LNCAP (cell line): ENCODE data around the gene GIGYF1.

ENCODE experiments used
- TF ChIP-seq, protein P1 (sequence below): fragments of 450-650 bp; IDR thresholded peaks from 2 replicates; pipeline ENCODE4 v1.5.1; 2017; ENCODE audit warnings: mild to moderate bottlenecking

GIGYF1 gene

DNA sequence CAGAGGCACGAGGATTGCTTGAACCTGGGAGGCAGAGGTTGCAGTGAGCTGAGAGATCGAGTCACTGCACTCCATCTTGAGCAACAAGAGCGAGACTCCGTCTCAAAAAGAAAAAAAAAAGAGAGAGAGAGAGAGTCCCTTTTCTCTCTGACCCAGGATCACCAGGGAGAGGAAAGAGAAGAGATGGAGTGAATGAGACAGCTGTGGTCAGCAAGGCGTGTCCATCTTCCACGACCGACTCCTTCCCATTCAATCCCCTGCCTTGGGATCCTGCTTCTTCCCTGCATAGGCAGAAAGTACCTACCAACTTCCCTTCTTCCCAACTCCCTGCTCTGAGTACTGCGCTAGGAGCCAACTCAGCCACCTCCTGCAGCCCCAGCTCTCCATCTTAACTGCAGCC lies 34.1 kb upstream of the GIGYF1 start:
- TF ChIP-seq, protein P1, sequence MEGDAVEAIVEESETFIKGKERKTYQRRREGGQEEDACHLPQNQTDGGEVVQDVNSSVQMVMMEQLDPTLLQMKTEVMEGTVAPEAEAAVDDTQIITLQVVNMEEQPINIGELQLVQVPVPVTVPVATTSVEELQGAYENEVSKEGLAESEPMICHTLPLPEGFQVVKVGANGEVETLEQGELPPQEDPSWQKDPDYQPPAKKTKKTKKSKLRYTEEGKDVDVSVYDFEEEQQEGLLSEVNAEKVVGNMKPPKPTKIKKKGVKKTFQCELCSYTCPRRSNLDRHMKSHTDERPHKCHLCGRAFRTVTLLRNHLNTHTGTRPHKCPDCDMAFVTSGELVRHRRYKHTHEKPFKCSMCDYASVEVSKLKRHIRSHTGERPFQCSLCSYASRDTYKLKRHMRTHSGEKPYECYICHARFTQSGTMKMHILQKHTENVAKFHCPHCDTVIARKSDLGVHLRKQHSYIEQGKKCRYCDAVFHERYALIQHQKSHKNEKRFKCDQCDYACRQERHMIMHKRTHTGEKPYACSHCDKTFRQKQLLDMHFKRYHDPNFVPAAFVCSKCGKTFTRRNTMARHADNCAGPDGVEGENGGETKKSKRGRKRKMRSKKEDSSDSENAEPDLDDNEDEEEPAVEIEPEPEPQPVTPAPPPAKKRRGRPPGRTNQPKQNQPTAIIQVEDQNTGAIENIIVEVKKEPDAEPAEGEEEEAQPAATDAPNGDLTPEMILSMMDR = no peak

DNA sequence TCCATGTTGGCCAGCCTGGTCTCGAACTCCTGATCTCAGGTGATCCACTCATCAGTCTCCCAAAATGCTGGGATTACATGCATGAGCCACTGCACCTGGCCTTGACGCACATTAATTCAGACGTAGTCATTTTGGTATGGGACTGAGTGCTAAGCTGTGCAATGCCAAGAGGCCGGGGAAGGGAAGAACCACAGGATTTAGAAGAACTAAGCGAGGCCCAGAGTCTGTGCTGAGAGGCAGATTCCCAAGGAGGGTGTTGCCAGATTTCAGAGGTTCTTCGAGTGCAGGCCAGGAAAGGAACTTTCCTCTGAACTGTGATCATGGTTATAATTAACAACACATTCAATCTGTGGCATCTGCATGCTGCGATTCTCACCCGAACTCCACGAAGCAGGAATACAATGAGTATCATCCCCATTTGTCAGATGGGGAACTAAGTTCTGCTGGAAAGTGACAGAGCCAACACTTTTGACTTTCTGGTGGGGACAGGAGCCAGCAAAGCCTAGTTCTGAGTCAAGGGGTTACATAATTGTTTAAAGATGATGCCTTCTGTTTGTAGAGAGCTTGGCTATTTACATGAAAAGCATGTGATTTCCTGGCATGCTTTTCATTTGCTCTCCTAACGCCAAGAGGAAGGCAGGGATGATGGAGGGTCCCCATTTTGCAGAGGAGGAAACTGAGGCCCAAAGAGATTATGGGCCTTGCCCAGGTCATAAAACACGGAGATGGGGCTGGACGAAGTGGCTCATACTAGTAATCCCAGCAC lies 33.1 kb upstream of the GIGYF1 start:
- TF ChIP-seq, protein P1 = no peak

DNA sequence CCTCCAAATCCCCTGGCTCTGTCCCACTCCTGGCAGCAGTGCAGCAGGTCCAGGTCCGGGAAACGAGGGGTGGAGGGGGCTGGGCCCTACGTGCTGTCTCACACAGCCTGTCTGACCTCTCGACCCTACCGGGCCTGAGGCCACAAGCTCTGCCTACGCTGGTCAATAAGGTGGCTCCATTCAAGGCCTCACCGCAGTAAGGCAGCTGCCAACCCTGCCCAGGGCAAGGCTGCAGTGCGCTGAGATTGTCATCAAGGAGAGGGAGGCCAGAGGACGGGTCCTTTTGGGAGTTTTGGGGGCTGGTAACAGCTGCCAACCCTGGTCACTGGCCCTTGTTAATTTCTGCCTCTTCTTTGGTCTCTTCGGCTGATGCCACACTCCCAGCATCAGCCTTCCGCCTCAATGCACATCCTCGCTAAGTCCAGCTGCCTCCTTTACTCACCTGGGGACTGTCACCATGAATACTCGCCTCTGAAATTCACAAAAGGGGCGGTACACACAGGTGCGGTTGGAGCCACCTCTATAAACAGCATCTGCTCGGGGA lies 29.8 kb upstream of the GIGYF1 start:
- TF ChIP-seq, protein P1 = no peak

DNA sequence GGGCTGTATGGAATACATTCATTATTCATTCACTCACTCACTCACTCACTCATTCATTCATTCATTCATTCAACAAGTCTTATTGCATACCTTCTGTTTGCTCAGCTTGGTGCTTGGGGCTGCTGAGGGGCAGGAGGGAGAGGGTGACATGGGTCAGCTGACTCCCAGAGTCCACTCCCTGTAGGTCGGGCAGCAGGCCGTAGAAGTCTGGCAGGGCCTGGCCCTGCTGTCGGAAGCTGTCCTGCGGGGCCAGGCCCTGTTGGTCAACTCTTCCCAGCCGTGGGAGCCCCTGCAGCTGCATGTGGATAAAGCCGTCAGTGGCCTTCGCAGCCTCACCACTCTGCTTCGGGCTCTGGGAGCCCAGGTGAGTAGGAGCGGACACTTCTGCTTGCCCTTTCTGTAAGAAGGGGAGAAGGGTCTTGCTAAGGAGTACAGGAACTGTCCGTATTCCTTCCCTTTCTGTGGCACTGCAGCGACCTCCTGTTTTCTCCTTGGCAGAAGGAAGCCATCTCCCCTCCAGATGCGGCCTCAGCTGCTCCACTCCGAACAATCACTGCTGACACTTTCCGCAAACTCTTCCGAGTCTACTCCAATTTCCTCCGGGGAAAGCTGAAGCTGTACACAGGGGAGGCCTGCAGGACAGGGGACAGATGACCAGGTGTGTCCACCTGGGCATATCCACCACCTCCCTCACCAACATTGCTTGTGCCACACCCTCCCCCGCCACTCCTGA lies 28.6 kb upstream of the GIGYF1 start:
- TF ChIP-seq, protein P1 = no peak

DNA sequence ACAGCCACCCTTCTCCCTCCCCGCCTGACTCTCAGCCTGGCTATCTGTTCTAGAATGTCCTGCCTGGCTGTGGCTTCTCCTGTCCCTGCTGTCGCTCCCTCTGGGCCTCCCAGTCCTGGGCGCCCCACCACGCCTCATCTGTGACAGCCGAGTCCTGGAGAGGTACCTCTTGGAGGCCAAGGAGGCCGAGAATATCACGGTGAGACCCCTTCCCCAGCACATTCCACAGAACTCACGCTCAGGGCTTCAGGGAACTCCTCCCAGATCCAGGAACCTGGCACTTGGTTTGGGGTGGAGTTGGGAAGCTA lies 27.4 kb upstream of the GIGYF1 start:
- TF ChIP-seq, protein P1 = no peak

DNA sequence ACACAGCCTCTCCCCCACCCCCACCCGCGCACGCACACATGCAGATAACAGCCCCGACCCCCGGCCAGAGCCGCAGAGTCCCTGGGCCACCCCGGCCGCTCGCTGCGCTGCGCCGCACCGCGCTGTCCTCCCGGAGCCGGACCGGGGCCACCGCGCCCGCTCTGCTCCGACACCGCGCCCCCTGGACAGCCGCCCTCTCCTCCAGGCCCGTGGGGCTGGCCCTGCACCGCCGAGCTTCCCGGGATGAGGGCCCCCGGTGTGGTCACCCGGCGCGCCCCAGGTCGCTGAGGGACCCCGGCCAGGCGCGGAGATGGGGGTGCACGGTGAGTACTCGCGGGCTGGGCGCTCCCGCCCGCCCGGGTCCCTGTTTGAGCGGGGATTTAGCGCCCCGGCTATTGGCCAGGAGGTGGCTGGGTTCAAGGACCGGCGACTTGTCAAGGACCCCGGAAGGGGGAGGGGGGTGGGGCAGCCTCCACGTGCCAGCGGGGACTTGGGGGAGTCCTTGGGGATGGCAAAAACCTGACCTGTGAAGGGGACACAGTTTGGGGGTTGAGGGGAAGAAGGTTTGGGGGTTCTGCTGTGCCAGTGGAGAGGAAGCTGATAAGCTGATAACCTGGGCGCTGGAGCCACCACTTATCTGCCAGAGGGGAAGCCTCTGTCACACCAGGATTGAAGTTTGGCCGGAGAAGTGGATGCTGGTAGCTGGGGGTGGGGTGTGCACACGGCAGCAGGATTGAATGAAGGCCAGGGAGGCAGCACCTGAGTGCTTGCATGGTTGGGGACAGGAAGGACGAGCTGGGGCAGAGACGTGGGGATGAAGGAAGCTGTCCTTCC lies 26.8 kb upstream of the GIGYF1 start:
- TF ChIP-seq, protein P1 = no peak

DNA sequence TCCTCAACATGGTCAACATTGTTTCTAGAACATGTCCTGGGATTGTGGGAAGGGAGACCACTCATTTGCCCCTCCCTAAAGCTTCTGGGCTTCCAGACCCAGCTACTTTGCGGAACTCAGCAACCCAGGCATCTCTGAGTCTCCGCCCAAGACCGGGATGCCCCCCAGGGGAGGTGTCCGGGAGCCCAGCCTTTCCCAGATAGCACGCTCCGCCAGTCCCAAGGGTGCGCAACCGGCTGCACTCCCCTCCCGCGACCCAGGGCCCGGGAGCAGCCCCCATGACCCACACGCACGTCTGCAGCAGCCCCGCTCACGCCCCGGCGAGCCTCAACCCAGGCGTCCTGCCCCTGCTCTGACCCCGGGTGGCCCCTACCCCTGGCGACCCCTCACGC lies 26.2 kb upstream of the GIGYF1 start, which contains the start of gene EPO:
TSS of gene EPO (plus strand) at position 190 of the 392 bp plus-strand sequence. CDS start 513 bp downstream, outside the sequence.
- TF ChIP-seq, protein P1 = no peak
